DND-41 (cell line): ENCODE results near the gene RFX2.

ENCODE experiments used
- CTCF ChIP-seq: IDR thresholded peaks from 2 replicates; pipeline ENCODE4 v1.5.1; 2012; ENCODE audit warnings: borderline replicate concordance, low read length, moderate library complexity, mild to moderate bottlenecking; ENCODE audit not compliant: poor library complexity, severe bottlenecking; ENCODE audit errors: extremely low read depth
- EZH2 ChIP-seq: IDR thresholded peaks from 3 replicates; pipeline ENCODE4 v1.6.1; 2012; ENCODE audit warnings: borderline replicate concordance, low read depth, mild to moderate bottlenecking, moderate library complexity, low read length, inconsistent platforms; ENCODE audit not compliant: severe bottlenecking

GRCh38 chr19:6101291-6101825 lies 8.9 kb downstream of the RFX2 start:
- TF ChIP-seq CTCF (no peak), EZH2 (no peak)
